ENCODE results near the gene CCDC71L.

- TF ChIP-seq POLR2A (IDR thresholded peaks at IDR 0.05; ENCODE audit: low read depth, low read length) (no peak), POLR2AphosphoS5 (IDR thresholded peaks at IDR 0.05; ENCODE audit: low read depth, low read length) (no peak), TAF1 (IDR thresholded peaks at IDR 0.05; ENCODE audit: low read depth, low read length) (no peak)
These were observed 8.0 kb upstream of the CCDC71L start for GRCh38 chr7:106668861-106669524.

Measured in GM12891 (cell line).